H7 (cell line): ENCODE results near the gene PARD3. TPM values are rescaled to one million over a fixed set of nuclear protein-coding genes. Genes with fewer than 3 reads are reported as not detected.

Experiments
- DNase-seq: peaks from one replicate; pipeline ENCODE4 v3.0.0; 2012
- H3K27me3 ChIP-seq: 2 replicates; pipeline ENCODE4 v1.6.0; 2011; ENCODE audit warnings: mild to moderate bottlenecking, low read length; ENCODE audit not compliant: control insufficient read depth, insufficient read depth
- H3K36me3 ChIP-seq: replicated peaks from 2 replicates; pipeline ENCODE4 v1.5.1; 2011; ENCODE audit warnings: low read length; ENCODE audit not compliant: control insufficient read depth, insufficient read depth
- H3K4me3 ChIP-seq: 2 replicates; pipeline ENCODE4 v1.5.1; 2011; ENCODE audit warnings: low read depth, mild to moderate bottlenecking, control low read depth, low read length, moderate library complexity; ENCODE audit not compliant: insufficient read depth
- total RNA-seq: library from RNA; depleted of rRNA; stranded (reverse); fragments of >200 nt; shearing (Covaris generic); gene quantifications from 2 replicates; pipeline ENCODE4 v1.2.3, GENCODE V29; 2014

Gene PARD3
- total RNA-seq, 1 experiment from 2014 or later = 51.1 TPM

DNA sequence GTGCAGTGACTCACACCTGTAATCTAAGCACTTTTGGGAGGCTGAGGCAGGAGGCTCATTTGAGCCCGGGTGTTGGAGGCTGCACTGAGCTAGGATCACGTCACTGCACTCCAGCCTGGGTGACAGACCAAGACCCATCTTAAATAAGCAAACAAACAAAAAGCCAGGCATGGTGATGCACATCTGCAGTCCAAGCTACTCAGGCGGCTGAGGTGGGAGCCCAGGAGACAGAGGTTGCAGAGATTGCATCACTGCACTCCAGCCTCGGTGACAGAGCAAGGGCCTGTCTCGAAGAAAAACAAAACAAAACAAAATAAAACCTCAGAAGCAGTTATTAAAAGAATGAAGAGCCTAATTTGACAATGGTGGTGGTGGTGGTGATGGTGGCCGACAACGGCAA is 132.5 kb downstream of the PARD3 start:
- H3K36me3 ChIP-seq = no peaks in the 10 kb centered on the region
- no peak for DNase-seq
- no peaks in the 10 kb centered on the region for H3K27me3 ChIP-seq
- no peak overlapping the region for H3K4me3 ChIP-seq

DNA sequence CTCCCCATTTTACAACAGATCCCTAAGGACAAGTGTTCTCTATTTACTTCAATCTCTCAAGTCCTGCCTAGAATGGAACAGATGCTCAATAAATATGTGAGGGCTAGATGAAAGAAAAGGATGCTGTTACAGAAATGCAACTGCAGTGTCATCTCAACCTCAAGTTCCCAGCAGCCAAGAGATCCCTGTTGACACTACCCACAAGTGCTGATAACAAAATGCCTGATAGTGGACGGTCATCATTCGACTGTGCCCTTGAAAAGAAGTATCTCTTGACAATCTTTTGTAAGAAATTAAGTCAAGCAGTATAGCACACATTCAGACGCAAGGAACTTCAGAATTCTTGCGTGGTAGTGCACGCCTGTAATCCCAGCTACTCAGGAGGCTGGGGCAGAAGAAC is 133.2 kb downstream of the PARD3 start:
- no peak for DNase-seq
- H3K4me3 ChIP-seq = no peak overlapping the region
- H3K36me3 ChIP-seq = no peaks in the 10 kb centered on the region
- no peaks in the 10 kb centered on the region for H3K27me3 ChIP-seq

DNA sequence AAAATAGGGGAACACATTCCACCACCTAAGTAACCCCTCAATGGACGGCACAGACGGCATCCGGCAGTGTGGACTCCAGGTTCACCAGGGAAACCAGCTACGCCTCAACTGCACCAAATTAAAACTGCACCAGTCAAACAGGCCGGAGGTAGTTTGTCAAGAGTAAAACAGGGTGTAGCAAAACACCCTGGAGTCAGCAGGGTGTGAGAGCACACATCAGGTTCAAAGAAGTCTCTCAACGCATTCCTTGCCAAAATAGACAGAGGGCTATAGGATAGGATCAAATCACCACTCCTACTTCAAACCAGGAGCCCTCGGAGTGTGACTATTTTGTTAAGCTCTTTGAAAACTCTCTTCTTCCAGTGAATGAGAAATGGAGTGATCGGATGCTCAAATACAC is 135.9 kb downstream of the PARD3 start:
- no peak for DNase-seq
- Histone ChIP-seq H3K27me3 (no peaks in the 10 kb centered on the region), H3K36me3 (no peaks in the 10 kb centered on the region), H3K4me3 (no peak overlapping the region)

DNA sequence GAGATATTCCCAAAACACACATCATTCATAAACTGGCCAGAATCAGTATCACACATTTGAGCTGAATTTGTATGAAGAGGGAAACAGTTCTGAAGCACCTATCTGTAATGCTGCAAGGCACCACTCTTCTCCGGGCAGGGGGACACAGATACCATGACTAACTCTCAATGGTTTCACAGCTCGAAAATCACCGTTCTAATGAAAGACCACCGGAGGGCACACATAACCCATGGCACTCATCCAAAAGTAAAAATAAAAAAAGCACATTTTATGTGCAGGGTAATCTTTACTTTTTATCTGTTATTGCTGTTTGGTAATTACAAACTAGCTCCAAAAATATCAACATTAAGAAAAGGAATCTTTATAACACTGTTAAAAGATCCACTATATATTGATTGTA is 137.5 kb downstream of the PARD3 start:
- DNase-seq = no peak
- H3K36me3 ChIP-seq = no peaks in the 10 kb centered on the region
- no peaks in the 10 kb centered on the region for H3K27me3 ChIP-seq
- H3K4me3 ChIP-seq = no peak overlapping the region

DNA sequence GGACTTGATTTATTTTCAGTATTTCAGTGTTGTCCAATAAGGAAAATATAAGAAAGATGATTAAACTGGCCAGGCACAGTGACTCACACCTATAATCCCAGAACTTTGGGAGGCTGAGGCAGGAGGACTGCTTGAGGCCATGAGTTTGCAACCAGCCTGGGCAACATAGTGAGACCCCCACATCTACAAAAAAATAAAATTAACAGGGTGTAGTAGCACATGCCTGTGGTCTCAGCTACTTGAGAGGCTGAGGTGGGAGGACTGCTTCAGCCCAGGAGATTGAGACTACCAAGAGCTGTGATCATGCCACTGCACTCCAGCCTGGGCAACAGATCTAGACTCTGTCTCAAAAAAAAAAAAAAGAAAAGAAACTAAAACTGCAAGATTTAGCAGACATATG is 138.0 kb downstream of the PARD3 start:
- no peaks in the 10 kb centered on the region for H3K27me3 ChIP-seq

DNA sequence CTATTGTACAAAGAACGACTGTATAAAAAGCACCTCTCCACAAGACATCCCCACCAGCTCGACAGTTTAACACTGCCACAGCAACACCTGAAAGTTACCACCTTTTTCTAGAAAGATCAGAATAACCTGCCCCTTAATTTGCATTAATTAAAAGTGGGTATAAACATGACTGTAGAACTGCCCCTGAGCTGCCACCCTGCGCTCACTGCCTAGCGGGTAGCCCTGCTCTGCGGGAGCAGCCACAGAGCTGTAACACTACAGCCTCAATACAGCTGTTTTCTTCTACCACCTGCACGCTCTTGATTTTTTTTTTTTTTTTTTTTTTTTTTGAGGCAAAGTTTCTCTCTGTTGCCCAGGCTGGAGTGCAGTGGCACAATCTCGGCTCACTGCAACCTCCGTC is 140.9 kb downstream of the PARD3 start:
- H3K27me3 ChIP-seq = no peaks in the 10 kb centered on the region
- no peak overlapping the region for H3K4me3 ChIP-seq
- H3K36me3 ChIP-seq = no peaks in the 10 kb centered on the region
- DNase-seq = no peak

More for the DNA sequence above, 138.0 kb downstream of the PARD3 start:
- DNase-seq = no peak
- no peak overlapping the region for H3K4me3 ChIP-seq
- H3K36me3 ChIP-seq = no peaks in the 10 kb centered on the region

DNA sequence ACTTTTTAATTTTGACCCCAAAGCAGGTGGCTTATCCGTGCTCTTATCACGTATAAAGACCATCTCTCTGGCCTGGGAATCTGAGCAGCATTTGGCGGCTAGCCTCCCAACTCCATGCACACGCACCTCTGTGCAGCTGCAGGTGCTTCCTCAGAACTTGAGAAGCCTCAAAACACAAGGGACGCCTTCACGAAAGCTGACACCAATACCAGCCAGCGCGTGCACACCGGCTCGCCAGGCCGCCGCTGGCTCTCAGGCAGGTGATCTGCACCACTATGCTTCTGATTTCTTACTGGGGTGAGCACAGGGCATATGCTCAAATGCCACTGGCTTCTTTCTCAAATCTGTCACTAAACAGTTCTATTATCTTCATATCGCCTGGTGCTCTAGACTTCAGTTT is 145.0 kb downstream of the PARD3 start:
- no peaks in the 10 kb centered on the region for H3K27me3 ChIP-seq
- H3K4me3 ChIP-seq = no peak overlapping the region
- no peaks in the 10 kb centered on the region for H3K36me3 ChIP-seq
- DNase-seq = no peak

DNA sequence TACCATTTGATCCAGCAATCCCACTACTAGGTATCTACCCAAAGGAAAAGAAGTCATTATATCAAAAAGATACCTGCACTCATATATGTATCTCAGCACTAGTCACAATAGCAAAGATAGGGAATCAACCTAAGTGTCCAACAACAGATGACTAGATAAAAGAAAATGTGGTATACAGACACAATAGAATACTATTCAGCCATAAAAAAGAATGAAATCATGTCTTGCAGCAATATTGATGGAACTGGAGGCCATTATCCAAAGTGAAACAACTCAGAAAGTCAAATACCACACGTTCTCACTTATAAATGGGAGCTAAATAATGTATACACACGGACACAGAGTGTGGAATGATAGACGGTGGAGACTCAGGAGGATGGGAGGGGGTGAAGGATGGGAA is 146.0 kb downstream of the PARD3 start:
- no peak for DNase-seq
- H3K27me3 ChIP-seq = no peaks in the 10 kb centered on the region
- no peaks in the 10 kb centered on the region for H3K36me3 ChIP-seq
- H3K4me3 ChIP-seq = no peak overlapping the region

DNA sequence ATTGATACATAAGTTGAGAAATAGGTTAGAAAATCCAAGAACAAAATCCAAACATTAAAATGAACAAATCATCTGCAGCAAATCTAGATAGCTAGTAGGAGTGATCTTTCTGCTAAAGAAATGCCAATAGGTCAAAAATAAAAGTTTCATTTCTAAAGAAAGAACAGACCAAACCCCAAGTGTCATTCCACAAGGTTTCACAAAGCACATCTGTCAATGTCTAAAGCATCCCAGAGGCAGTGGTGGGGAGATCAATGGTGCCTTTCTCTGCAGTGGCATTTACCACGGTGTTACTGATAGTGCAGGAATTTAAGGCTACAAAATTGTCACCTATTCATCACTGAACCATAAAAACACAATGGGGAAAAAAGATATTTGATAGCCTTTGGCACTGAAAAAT is 147.9 kb downstream of the PARD3 start:
- Histone ChIP-seq H3K4me3 (no peak overlapping the region), H3K27me3 (no peaks in the 10 kb centered on the region)
- DNase-seq = no peak

DNA sequence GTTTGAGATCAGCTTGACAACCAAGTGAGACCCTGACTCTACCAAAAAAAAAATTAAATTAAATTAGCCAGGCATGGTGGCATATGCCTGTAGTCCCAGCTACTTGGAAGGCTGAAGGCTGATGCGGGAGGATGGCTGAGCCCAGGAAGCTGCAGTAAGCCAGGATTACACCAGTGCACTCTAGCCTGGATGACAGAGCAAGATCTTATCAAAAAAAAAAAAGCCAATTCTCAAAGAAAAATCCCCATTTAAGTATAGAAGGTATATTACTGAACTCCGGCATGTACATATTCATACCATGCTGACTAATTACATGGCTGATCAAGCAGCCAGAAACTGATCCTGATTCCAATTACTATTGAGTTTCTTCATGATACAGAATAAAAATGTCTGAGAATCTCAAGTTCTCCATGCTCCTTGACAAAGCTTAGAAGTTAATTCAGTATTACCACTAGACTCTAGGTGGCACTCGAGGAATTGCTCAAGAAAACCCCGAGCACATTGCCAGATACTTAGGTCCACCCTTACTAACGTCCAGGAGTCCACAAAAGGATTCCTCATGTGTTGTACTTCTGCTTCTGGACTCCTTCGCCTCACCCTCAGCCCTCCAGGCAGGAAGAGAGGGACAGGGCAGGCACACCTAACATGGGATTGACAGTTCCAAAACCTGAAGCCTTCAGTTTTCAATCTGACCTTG is 148.9 kb downstream of the PARD3 start:
- peak; percentile 31 for DNase-seq
- Histone ChIP-seq H3K27me3 (no peaks in the 10 kb centered on the region), H3K4me3 (no peak overlapping the region), H3K36me3 (no peaks in the 10 kb centered on the region)

More for the DNA sequence above, 147.9 kb downstream of the PARD3 start:
- H3K36me3 ChIP-seq = no peaks in the 10 kb centered on the region

DNA sequence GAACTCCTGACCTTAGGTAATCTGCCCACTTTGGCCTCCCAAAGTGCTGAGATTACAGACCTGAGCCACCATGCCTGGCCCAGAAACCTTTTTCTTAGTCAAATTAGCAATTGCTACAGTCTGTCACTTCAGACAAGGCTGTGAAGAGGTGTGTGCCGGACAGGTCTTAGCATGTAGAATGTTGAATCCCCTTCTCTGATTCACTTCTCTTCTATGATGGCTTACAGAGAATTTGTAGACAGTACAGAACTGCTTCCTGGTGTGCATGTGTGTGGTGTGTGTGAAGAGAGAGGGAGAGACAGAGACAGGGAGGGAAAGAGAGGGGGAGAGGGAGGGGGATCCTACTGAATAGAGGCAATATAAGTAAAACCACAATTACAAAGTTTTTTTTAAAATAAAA is 150.4 kb downstream of the PARD3 start:
- Histone ChIP-seq H3K4me3 (no peak overlapping the region), H3K27me3 (no peaks in the 10 kb centered on the region), H3K36me3 (no peaks in the 10 kb centered on the region)
- DNase-seq = no peak

DNA sequence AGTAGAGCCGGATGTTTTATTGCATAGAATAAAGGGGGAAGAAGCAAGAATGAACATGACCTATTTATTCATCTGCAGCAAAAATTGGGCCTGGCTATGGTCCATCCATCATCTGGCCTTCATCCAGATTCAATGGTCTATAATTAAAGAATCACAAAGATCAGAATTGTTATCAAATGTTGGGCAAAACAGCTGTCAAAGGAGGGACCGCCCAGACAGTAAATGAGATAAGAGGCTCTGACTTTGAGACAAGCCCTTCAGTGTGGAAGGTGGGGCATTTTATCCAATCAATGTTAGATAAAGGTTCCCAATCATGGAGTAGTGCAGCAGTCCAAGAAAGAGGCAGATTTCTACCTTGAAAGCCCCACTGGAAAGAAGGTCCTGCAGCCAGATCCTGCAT is 153.5 kb downstream of the PARD3 start:
- no peak for DNase-seq
- Histone ChIP-seq H3K36me3 (no peaks in the 10 kb centered on the region), H3K27me3 (no peaks in the 10 kb centered on the region), H3K4me3 (no peak overlapping the region)

DNA sequence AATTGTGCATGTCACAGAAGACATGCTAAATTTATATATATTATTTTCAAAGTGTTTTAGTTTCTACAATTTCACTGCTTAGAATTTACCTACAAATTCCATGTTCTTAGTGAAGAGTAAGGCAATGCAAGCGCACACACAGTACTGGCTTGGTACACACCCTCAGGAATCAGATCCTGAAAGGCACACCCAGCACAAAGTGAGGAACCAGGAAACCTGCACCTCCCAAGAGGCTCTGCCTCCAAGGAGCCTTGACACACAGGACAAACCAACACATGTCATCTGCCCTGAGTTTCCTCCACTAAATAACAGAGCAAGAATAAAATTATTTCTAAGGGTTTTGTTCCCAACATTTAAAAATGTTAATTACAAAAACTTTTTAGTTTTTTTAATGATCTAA is 156.2 kb downstream of the PARD3 start:
- Histone ChIP-seq H3K27me3 (no peaks in the 10 kb centered on the region), H3K4me3 (no peak overlapping the region), H3K36me3 (no peaks in the 10 kb centered on the region)
- DNase-seq = no peak

DNA sequence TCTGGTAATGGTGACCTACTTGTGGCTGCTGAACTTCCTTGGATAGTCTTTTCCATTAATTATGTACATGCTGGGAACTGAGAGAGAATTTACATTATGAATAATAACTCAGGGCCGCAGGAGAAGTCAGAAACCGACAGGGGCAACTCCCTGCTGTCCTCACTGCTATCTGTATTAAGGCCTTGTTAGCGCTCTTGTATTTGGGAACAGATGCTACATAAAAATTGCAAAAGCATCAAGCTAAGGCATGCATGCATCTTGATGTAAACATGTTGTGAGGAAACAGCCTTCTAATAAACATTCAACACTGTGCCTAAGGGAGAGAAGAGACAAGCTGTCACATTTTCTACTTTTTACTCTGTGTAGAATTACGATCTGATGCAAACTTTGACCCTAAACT is 158.4 kb downstream of the PARD3 start:
- no peaks in the 10 kb centered on the region for H3K36me3 ChIP-seq
- no peaks in the 10 kb centered on the region for H3K27me3 ChIP-seq
- no peak for DNase-seq
- H3K4me3 ChIP-seq = no peak overlapping the region

DNA sequence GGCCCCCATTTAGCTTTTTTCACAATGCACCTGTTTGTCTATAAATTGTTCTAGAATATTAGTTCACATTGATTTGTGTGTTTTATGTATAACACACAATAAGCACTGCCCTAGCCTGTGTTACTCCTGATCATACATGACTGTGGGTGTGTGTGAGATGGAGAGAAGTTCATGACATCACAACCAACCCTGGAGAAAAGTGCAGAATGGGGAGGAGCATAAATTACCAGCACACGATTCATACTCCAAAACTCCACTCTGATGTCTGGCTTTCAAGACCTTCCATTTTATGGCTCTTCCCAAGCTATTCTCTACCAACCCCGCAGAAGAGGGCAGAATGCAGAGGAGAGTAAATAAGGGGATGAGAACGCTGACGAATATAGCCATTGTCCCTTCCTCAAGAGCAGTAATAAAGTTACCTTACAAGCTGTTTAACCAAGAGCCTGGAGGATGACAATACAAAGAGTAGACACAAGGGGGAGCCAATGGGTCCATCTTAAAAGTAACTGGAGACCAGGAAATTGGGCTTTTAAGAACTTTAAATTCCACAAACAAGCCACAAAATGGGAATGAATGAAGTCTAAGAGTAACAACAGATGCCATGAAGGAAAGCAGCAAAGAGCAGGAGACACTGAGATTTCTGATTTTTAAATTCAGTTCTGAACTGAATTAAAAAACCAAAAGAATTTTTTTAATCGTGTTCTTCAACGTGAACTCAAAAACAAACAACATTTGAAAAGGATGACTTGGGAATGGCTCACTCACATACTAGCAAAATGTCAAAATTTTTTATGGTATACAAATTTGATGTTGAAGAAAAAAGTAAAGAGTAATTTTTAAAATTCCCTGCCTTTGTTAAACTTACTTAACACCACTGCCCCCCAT is 159.6 kb downstream of the PARD3 start:
- no peaks in the 10 kb centered on the region for H3K36me3 ChIP-seq
- no peaks in the 10 kb centered on the region for H3K27me3 ChIP-seq
- H3K4me3 ChIP-seq = no peak overlapping the region
- peak; percentile 42 for DNase-seq
